Endodermal cell (in vitro differentiated cells): ENCODE results near the gene MRM1. TPM values are rescaled to one million over a fixed set of nuclear protein-coding genes. Genes with fewer than 3 reads are reported as not detected.
A peak's percentile ranks its signal among the peaks of the same experiment; 100 is the strongest.

Experiments used
- DNase-seq: peaks from one replicate; pipeline ENCODE4 v3.0.0-alpha.2; 2017
- H3K27ac ChIP-seq: 2 replicates; pipeline ENCODE4 v1.5.1; 2013; ENCODE audit warnings: mild to moderate bottlenecking, low read depth, low read length, moderate library complexity
- H3K27me3 ChIP-seq: 2 replicates; pipeline ENCODE4 v1.6.1; 2013; ENCODE audit warnings: mild to moderate bottlenecking, low read length, moderate library complexity; ENCODE audit not compliant: insufficient read depth, control insufficient read depth, poor library complexity, severe bottlenecking
- H3K36me3 ChIP-seq: 2 replicates; pipeline ENCODE4 v1.7.0; 2013; ENCODE audit warnings: mild to moderate bottlenecking, low read length, moderate library complexity; ENCODE audit not compliant: control insufficient read depth, insufficient read depth
- H3K4me1 ChIP-seq: one replicate; pipeline ENCODE4 v1.7.0; 2013; ENCODE audit warnings: low read length; ENCODE audit not compliant: control insufficient read depth, insufficient read depth
- H3K4me3 ChIP-seq: 2 replicates; pipeline ENCODE4 v1.5.1; 2013; ENCODE audit warnings: mild to moderate bottlenecking, low read length, moderate library complexity
- H3K9ac ChIP-seq: 2 replicates; pipeline ENCODE4 v1.6.1; 2013; ENCODE audit warnings: mild to moderate bottlenecking, low read length, moderate library complexity; ENCODE audit not compliant: poor library complexity, severe bottlenecking; ENCODE audit errors: extremely low read depth
- H3K9me3 ChIP-seq: 2 replicates; pipeline ENCODE4 v1.6.1; 2013; ENCODE audit warnings: mild to moderate bottlenecking, low read length, moderate library complexity; ENCODE audit not compliant: control insufficient read depth
- H3K27ac Mint-ChIP-seq: 2 replicates; pipeline ENCODE4 v1.8.0; 2020; ENCODE audit warnings: mixed read lengths
- H3K27me3 Mint-ChIP-seq: 2 replicates; pipeline ENCODE4 v1.8.0; 2021; ENCODE audit warnings: mild to moderate bottlenecking, mixed read lengths; ENCODE audit not compliant: insufficient read depth
- H3K36me3 Mint-ChIP-seq: 2 replicates; pipeline ENCODE4 v1.8.0; 2020; ENCODE audit warnings: low read depth, mixed read lengths
- H3K4me1 Mint-ChIP-seq: 2 replicates; pipeline ENCODE4 v1.8.0; 2020; ENCODE audit warnings: mixed read lengths
- H3K4me3 Mint-ChIP-seq: 2 replicates; pipeline ENCODE4 v1.8.0; 2020; ENCODE audit warnings: mild to moderate bottlenecking, moderate library complexity, mixed read lengths
- H3K9me3 Mint-ChIP-seq: 2 replicates; pipeline ENCODE4 v1.8.0; 2020; ENCODE audit warnings: mild to moderate bottlenecking, mixed read lengths
- WGBS, 2 experiments: methylation state at CpG; one replicate each; pipeline versions ENCODE4 v1.1.5 to v1.1.7; 2013; ENCODE audit warnings: missing lambda C conversion rate in 2 of 2, mixed read lengths in 1 of 2; ENCODE audit not compliant: insufficient coverage in 1 of 2, insufficient read length in 1 of 2; 5-methylcytosine and 5-hydroxymethylcytosine counted together
- total RNA-seq, 2 donors: library from RNA; stranded (reverse); fragmentation: NEBNext Ultra II Directional in 1 of 2; extraction: Animal tissue kit (Norgen Biotek cat#: 25700) in 1 of 2; gene quantifications; 2 replicates in 1 of 2; 3 replicates in 1 of 2; pipeline ENCODE4 v1.2.1, GENCODE V29; 2021
- TF ChIP-seq, protein P1 (sequence below): fragments of 200-600 bp; sonication (generic); conservative IDR thresholded peaks from 2 replicates; pipeline ENCODE4 v1.5.0; 2021; ENCODE audit warnings: antibody characterized with exemption, mild to moderate bottlenecking

The MRM1 gene
- total RNA-seq, 2 donors from 2014 or later = 10.7 to 11.4 TPM

DNA sequence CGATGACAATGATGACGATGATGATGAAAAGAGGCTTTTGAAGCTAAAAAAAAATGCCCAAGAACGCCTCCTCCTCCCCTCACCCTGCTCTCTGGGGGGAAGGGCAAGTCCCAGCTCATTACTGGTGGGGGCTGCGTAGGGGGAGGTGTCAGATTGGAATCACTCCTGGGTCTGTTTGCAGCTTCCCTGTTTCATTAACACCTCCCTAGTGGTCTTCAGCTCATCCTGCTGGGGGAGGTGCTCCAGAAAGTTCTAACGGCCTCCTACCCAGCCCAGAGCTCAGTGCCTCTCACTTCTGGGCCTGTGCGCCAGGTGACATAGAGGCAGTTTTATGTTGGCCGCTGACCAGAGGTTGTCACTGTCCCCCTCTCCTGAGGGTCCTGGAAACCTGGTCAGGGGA is 12.7 kb downstream of the MRM1 start:
- peak overlapping the region; percentile 96 for H3K27ac Mint-ChIP-seq
- no peak overlapping the region for H3K4me3 ChIP-seq
- peak overlapping the region; percentile 26 for H3K4me3 Mint-ChIP-seq
- peaks cover 5% of the 10 kb centered on the region for H3K9me3 ChIP-seq
- DNase-seq = peak; percentile 83
- H3K27me3 ChIP-seq = no peaks in the 10 kb centered on the region
- no peak overlapping the region for H3K9ac ChIP-seq
- H3K4me1 ChIP-seq = peaks cover 17% of the 10 kb centered on the region
- 43 to 63% methylated on average over 4 to 7 of the region's 7 CpGs for WGBS, 2 experiments
- H3K36me3 Mint-ChIP-seq = peaks cover 13% of the 10 kb centered on the region
- no peaks in the 10 kb centered on the region for H3K9me3 Mint-ChIP-seq
- TF ChIP-seq, protein P1, sequence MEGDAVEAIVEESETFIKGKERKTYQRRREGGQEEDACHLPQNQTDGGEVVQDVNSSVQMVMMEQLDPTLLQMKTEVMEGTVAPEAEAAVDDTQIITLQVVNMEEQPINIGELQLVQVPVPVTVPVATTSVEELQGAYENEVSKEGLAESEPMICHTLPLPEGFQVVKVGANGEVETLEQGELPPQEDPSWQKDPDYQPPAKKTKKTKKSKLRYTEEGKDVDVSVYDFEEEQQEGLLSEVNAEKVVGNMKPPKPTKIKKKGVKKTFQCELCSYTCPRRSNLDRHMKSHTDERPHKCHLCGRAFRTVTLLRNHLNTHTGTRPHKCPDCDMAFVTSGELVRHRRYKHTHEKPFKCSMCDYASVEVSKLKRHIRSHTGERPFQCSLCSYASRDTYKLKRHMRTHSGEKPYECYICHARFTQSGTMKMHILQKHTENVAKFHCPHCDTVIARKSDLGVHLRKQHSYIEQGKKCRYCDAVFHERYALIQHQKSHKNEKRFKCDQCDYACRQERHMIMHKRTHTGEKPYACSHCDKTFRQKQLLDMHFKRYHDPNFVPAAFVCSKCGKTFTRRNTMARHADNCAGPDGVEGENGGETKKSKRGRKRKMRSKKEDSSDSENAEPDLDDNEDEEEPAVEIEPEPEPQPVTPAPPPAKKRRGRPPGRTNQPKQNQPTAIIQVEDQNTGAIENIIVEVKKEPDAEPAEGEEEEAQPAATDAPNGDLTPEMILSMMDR = peak; percentile 24
- H3K27me3 Mint-ChIP-seq = peaks cover 22% of the 10 kb centered on the region
- H3K36me3 ChIP-seq = no peaks in the 10 kb centered on the region
- H3K27ac ChIP-seq = no peak overlapping the region
- H3K4me1 Mint-ChIP-seq = peaks cover 51% of the 10 kb centered on the region

DNA sequence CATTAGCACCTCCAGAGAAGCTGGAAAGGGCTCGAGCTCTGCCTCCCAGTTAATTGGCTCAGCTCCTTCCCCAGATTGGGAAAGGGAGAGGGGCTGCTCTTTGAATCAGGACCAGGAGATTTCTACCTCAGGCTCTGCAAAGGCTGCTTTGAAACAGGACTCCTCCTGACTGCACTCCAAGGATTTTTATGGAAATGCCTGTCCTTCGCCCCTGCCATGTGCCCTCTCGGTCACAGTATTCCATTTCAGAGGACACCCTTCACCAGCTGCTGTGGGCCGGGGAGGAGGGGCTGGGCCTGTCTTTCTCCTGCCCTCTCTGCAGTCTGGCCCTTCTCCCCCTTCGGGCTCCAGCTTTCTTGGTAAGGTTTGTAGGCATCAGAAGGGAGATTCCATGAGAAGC is 13.6 kb downstream of the MRM1 start:
- Mint-ChIP-seq H3K9me3 (no peaks in the 10 kb centered on the region), H3K27ac (peak overlapping the region; percentile 64), H3K4me3 (no peak overlapping the region), H3K36me3 (peaks cover 8% of the 10 kb centered on the region), H3K4me1 (peaks cover 47% of the 10 kb centered on the region), H3K27me3 (peaks cover 22% of the 10 kb centered on the region)
- no peak overlapping the region for H3K4me3 ChIP-seq
- no peaks in the 10 kb centered on the region for H3K27me3 ChIP-seq
- H3K27ac ChIP-seq = no peak overlapping the region
- H3K9me3 ChIP-seq = peaks cover 5% of the 10 kb centered on the region
- H3K4me1 ChIP-seq = peaks cover 17% of the 10 kb centered on the region
- TF ChIP-seq, protein P1 = no peak
- WGBS, 2 experiments = 30 to 45% methylated on average over 3 to 5 of the region's 5 CpGs
- H3K36me3 ChIP-seq = no peaks in the 10 kb centered on the region
- DNase-seq = peak; percentile 66
- no peak overlapping the region for H3K9ac ChIP-seq

- H3K27ac ChIP-seq = no peak overlapping the region
- H3K4me1 Mint-ChIP-seq = peaks cover 54% of the 10 kb centered on the region
- TF ChIP-seq, protein P1 = no peak
- H3K36me3 ChIP-seq = no peaks in the 10 kb centered on the region
- 93 to 96% methylated on average over 9 to 16 of the region's 16 CpGs for WGBS, 2 experiments
- H3K27me3 Mint-ChIP-seq = peaks cover 20% of the 10 kb centered on the region
- no peaks in the 10 kb centered on the region for H3K9me3 Mint-ChIP-seq
- H3K4me3 Mint-ChIP-seq = no peak overlapping the region
- H3K27ac Mint-ChIP-seq = peak overlapping the region; percentile 52
- no peaks in the 10 kb centered on the region for H3K27me3 ChIP-seq
- peaks cover 1% of the 10 kb centered on the region for H3K9me3 ChIP-seq
- H3K9ac ChIP-seq = no peak overlapping the region
- peaks cover under 1% of the 10 kb centered on the region for H3K36me3 Mint-ChIP-seq
- H3K4me3 ChIP-seq = no peak overlapping the region
- H3K4me1 ChIP-seq = peaks cover 17% of the 10 kb centered on the region
- peak; percentile 39 for DNase-seq
Measured at GRCh38 chr17:36616061-36617029, 15.0 kb downstream of the MRM1 start.
